ENCODE data around the gene ZNF284. TPM values are rescaled to one million over a fixed set of nuclear protein-coding genes. Genes with fewer than 3 reads are reported as not detected.
A peak's percentile ranks its signal among the peaks of the same experiment; 100 is the strongest.

The ZNF284 gene
- total and polyA plus RNA-seq, 8 donors = 0.42 to 1.9 (median 0.85) TPM

DNA sequence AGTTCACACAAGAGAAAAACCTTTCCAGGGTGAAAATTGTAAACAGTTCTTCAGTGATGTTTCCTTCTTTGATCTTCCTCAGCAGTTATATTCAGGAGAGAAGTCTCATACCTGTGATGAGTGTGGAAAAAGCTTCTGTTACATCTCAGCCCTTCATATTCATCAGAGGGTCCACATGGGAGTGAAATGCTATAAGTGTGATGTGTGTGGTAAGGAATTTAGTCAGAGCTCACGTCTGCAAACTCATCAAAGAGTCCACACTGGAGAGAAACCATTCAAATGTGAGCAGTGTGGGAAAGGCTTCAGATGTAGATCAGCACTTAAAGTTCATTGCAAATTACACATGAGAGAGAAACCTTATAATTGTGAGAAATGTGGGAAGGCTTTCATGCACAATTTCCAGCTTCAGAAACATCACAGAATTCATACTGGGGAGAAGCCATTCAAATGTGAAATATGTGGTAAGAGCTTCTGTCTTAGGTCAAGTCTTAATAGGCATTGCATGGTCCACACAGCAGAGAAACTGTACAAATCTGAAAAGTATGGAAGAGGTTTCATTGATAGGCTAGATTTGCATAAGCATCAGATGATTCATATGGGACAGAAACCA is 39.9 kb upstream of the ZNF284 start:
- no peak for FAIRE-seq

GRCh38 chr19:44042147-44042546 is 29.8 kb upstream of the ZNF284 start:
- WGBS, 2 donors = 40 to 49% methylated on average over 2 of the region's 2 CpGs
- intact Hi-C loops (cut with DNase I) = no loop called here
- Histone ChIP-seq H3K9me3 (no peaks in the 10 kb centered on the region), H3K4me1 (no peaks in the 10 kb centered on the region), H3K27ac (no peak overlapping the region), H3K36me3 (no peaks in the 10 kb centered on the region), H3K27me3 (no peaks in the 10 kb centered on the region), H3K4me3 (no peak overlapping the region)
- FAIRE-seq = no peak
- no peak for TF ChIP-seq CTCF (IDR thresholded peaks at IDR 0.05)
- ATAC-seq = no peak
- DNase-seq = no peak

More for the DNA sequence above, 39.9 kb upstream of the ZNF284 start:
- intact Hi-C loops (cut with DNase I) = no loop called here
- DNase-seq (no peak), ATAC-seq (no peak)
- peaks cover 0 to 52% (median 17%) of the 10 kb centered on the region in 3 donors for H3K36me3 ChIP-seq
- no peak overlapping the region for H3K27ac ChIP-seq
- TF ChIP-seq CTCF (IDR thresholded peaks at IDR 0.05) = no peak
- no peaks in the 10 kb centered on the region for H3K27me3 ChIP-seq
- H3K4me3 ChIP-seq = no peak overlapping the region
- no peaks in the 10 kb centered on the region for H3K4me1 ChIP-seq
- WGBS, 2 donors = 83% methylated on average over 1 of the region's 1 CpG
- H3K9me3 ChIP-seq = peaks cover 0 to 10% (median 4%) of the 10 kb centered on the region in 4 donors

DNA sequence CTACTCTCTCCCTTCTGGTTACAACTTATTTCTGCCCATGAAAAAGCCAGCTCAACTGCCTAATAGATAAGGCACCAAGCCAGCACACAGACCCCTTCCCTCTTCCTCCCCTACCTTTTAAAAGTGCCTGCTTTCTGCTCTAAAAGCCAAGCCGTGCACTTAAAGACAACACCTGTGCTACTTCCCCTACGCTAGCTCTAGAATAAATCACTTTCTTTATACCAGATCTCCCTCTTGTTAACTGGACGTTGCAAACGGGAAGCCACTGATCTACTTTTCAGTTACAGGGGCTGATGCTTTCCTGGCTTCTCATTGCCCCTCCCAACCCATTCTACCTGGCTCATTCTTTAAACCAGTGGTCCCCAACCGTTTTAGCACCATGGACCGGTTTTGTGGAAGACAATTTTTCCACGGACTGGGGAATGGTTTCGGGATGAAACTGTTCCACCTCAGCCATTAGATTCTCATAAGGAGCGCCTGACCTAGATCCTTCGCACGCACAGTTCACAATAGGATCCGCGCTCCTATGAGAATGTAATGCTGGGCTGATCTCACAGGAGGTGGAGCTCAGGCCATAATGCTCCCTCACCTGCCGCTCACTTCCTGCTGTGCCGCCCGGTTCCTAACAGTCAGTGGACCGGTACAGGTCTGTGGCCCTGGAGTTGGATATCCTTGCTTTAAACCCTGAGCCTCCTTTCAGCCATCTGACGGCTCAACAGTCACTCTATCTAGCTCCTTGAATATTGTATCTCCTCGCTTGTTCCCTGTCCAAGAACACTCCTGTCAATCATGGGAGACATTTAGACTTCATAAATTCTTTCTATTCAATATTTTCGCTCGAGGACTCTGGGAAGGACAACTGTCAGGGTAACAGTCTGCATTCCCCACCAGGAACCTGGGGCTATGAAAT is 21.0 kb upstream of the ZNF284 start:
- 5 to 7% methylated on average over 21 of the region's 21 CpGs for WGBS, 2 donors
- ATAC-seq (peak; percentile 42 to 71 (median 53)), DNase-seq (peak in 3 of 6 donors; percentile 36 to 51 (median 37)), FAIRE-seq (no peak)
- peak overlapping the region; percentile 23 to 77 (median 42) for H3K27ac ChIP-seq
- H3K27me3 ChIP-seq = no peaks in the 10 kb centered on the region
- intact Hi-C loops (cut with DNase I) = no loop called here
- no peaks in the 10 kb centered on the region for H3K36me3 ChIP-seq
- peak overlapping the region; percentile 3 to 71 (median 42) for H3K4me3 ChIP-seq
- peaks cover 0 to 7% (median 4%) of the 10 kb centered on the region in 3 donors for H3K4me1 ChIP-seq
- no peak for TF ChIP-seq CTCF (IDR thresholded peaks at IDR 0.05)
- no peaks in the 10 kb centered on the region for H3K9me3 ChIP-seq

GRCh38 chr19:44051650-44052402 is 20.1 kb upstream of the ZNF284 start, which contains the start of gene ZNF223:
TSS of gene ZNF223 (plus strand) at chr19:44052036. CDS start at chr19:44055177, 3,141 bp downstream.
- no peak for TF ChIP-seq CTCF (IDR thresholded peaks at IDR 0.05)
- peak within 1 kb of the TSS; percentile 45 to 71 (median 55) for H3K4me3 ChIP-seq
- DNase-seq (peak; percentile 90 to 98 (median 96)), ATAC-seq (peak; percentile 99 to 100 (median 100)), FAIRE-seq (peak; percentile 94)
- 1% methylated on average over 37 to 38 of the region's 38 CpGs for WGBS, 2 donors
- peaks cover 0 to 7% (median 4%) of the 10 kb centered on the region in 3 donors for H3K4me1 ChIP-seq
- intact Hi-C loops (cut with DNase I) = no loop called here
- H3K27me3 ChIP-seq = no peaks in the 10 kb centered on the region
- H3K27ac ChIP-seq = peak within 1 kb of the TSS; percentile 23 to 77 (median 42)
- H3K36me3 ChIP-seq = no peaks in the 10 kb centered on the region
- H3K9me3 ChIP-seq = no peaks in the 10 kb centered on the region

Data from pancreas (tissue), 10 donors.